Astrocyte of the spinal cord (primary cell): Measurements from ENCODE around the gene CCND1.

Source experiments
- DNase-seq: peaks from one replicate; pipeline ENCODE4 v3.0.0; 2011; ENCODE audit warnings: low read depth, low spot score
- H3K4me3 ChIP-seq: 2 replicates; pipeline ENCODE4 v1.5.1; 2011; ENCODE audit warnings: low read depth, mild to moderate bottlenecking, low read length, moderate library complexity
- CTCF ChIP-seq: IDR thresholded peaks from 2 replicates; pipeline ENCODE4 v1.5.1; 2012; ENCODE audit warnings: low read depth, mild to moderate bottlenecking, low read length, inconsistent platforms
- in situ Hi-C: cut with HindIII; loops from 2 replicates; pipeline ENCODE4 v1.10.0; 2017; ENCODE audit warnings: low sequenced_read_pairs

Gene CCND1

GRCh38 chr11:69647761-69648497, 7.0 kb downstream of the CCND1 start:
- TF ChIP-seq CTCF: no peak
- in situ Hi-C loops: no loop called here

GRCh38 chr11:69648679-69649575, 8.0 kb downstream of the CCND1 start:
- TF ChIP-seq CTCF: no peak
- DNase-seq: no peak
- no peak overlapping the region for H3K4me3 ChIP-seq
- in situ Hi-C loops: no loop called here

More at GRCh38 chr11:69647761-69648497, 7.0 kb downstream of the CCND1 start:
- DNase-seq: no peak
- no peak overlapping the region for H3K4me3 ChIP-seq

- DNase-seq: no peak
- in situ Hi-C loops: no loop called here
- TF ChIP-seq CTCF: no peak
- no peak overlapping the region for H3K4me3 ChIP-seq
These were observed 8.6 kb downstream of the CCND1 start for GRCh38 chr11:69649576-69649900.

GRCh38 chr11:69650081-69650831, 9.3 kb downstream of the CCND1 start:
- DNase-seq: no peak
- in situ Hi-C loops: loop anchor here (25.0 kb wide), 1 partner anchor 538 kb away; no protein-coding TSS in a partner anchor
- H3K4me3 ChIP-seq: no peak overlapping the region
- TF ChIP-seq CTCF: no peak

- TF ChIP-seq CTCF: no peak
- no peak overlapping the region for H3K4me3 ChIP-seq
- DNase-seq: no peak
- in situ Hi-C loops: loop anchor here (25.0 kb wide), 1 partner anchor 539 kb away; no protein-coding TSS in a partner anchor
These were observed 9.9 kb downstream of the CCND1 start for GRCh38 chr11:69650832-69651344.
